Body of pancreas (tissue), 4 donors: ENCODE data around the gene PLAC8. TPM values are rescaled to one million over a fixed set of nuclear protein-coding genes. Genes with fewer than 3 reads are reported as not detected.

ENCODE experiments used
- ATAC-seq: fragments of 150-250 bp; one replicate; pipeline ENCODE4 v1.9.1; 2016
- DNase-seq, 4 donors: peaks; one replicate each; pipeline ENCODE4 v3.0.0-alpha.2; 2019
- H3K27ac ChIP-seq, 4 donors: fragments of 200-600 bp; sonication (generic); 1 replicate in 3 of 4; 2 replicates in 1 of 4; pipeline versions ENCODE4 v1.5.1 to v1.6.1; 2016 to 2019; ENCODE audit warnings: mild to moderate bottlenecking in 1 of 4, mixed read lengths in 1 of 4, moderate library complexity in 1 of 4
- H3K27me3 ChIP-seq, 2 donors: fragments of 200-600 bp; sonication (generic); one replicate each; pipeline ENCODE4 v1.6.0; 2016; ENCODE audit warnings: mild to moderate bottlenecking in 1 of 2
- H3K36me3 ChIP-seq, 2 donors: fragments of 200-600 bp; sonication (generic); replicated peaks in 1 of 2; 2 replicates each; pipeline ENCODE4 v1.5.1; 2016; ENCODE audit warnings: low read depth in 2 of 2; ENCODE audit not compliant: insufficient read depth in 1 of 2
- H3K4me1 ChIP-seq: fragments of 200-600 bp; sonication (generic); one replicate; pipeline ENCODE4 v1.6.0; 2016
- H3K4me3 ChIP-seq, 2 donors: fragments of 200-600 bp; sonication (generic); 1 replicate in 1 of 2; 2 replicates in 1 of 2; pipeline ENCODE4 v1.5.1; 2016 to 2019
- H3K9me3 ChIP-seq, 3 donors: fragments of 200-600 bp; sonication (generic); 1 replicate in 2 of 3; 2 replicates in 1 of 3; pipeline ENCODE4 v1.5.1; 2016
- POLR2A ChIP-seq, 3 donors: fragments of 450-650 bp; IDR thresholded peaks; one replicate each; pipeline ENCODE4 v1.6.1; 2016; ENCODE audit warnings: antibody characterized with exemption in 3 of 3, mild to moderate bottlenecking in 2 of 3
- WGBS, 2 donors: methylation state at CpG; one replicate each; pipeline ENCODE4 v1.1.5; 2017; 5-methylcytosine and 5-hydroxymethylcytosine counted together
- intact Hi-C: fragments of 100-400 bp; cut with DNase I; formaldehyde crosslinking; loops from one replicate; pipeline ENCODE4 v1.15.1; 2023
- total RNA-seq, 2 donors: library from RNA; depleted of rRNA; stranded (reverse); fragments of >200 nt; gene quantifications; one replicate each; pipeline ENCODE4 v1.1.0, GENCODE V29; 2016
- TF ChIP-seq, protein P1 (sequence below), 7 experiments: fragments of 450-650 bp in 4 of 7; fragments of 200-600 bp in 3 of 7; sonication (generic) in 3 of 7; IDR thresholded peaks; one replicate each; pipeline ENCODE4 v1.5.1; 2016 to 2019; ENCODE audit warnings: antibody characterized with exemption in 7 of 7

PLAC8 gene, protein sequence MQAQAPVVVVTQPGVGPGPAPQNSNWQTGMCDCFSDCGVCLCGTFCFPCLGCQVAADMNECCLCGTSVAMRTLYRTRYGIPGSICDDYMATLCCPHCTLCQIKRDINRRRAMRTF
- total RNA-seq, result 1 to 10 TPM in 1 of 2 donors, not detected in 1; 2.6 TPM

DNA sequence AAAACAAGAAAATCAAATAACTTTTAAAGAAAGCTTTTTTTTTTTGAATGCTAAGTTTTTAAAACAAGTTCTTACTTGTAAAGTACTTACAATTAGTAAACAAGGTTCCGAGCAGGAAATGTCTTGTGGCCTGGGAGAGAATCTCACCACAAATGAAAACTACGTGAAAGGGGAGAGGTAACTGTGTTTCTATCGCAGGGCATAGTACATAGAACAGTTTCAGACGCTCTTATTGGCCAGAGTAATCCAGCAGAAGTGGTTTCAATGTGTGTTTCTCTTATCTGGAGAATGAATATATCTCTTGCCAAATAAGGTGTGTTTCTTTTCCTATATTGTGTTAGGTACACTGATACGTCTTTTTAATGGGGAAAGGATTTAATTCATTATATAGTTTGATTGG, at the start of gene PLAC8:
TSS of gene PLAC8 (minus strand) at position 154 of the 400 bp plus-strand sequence. CDS start 6,808 bp downstream, outside the sequence.
- H3K27ac ChIP-seq, result no peak within 1 kb of the TSS
- H3K27me3 ChIP-seq, result no peaks in the 10 kb centered on the region
- intact Hi-C loops, result no loop called here
- no peak for DNase-seq
- no peak for ATAC-seq
- 52 to 62% methylated on average over 5 of the region's 5 CpGs for WGBS, 2 donors
- H3K36me3 ChIP-seq, result no peaks in the 10 kb centered on the region
- TF ChIP-seq, protein P1, sequence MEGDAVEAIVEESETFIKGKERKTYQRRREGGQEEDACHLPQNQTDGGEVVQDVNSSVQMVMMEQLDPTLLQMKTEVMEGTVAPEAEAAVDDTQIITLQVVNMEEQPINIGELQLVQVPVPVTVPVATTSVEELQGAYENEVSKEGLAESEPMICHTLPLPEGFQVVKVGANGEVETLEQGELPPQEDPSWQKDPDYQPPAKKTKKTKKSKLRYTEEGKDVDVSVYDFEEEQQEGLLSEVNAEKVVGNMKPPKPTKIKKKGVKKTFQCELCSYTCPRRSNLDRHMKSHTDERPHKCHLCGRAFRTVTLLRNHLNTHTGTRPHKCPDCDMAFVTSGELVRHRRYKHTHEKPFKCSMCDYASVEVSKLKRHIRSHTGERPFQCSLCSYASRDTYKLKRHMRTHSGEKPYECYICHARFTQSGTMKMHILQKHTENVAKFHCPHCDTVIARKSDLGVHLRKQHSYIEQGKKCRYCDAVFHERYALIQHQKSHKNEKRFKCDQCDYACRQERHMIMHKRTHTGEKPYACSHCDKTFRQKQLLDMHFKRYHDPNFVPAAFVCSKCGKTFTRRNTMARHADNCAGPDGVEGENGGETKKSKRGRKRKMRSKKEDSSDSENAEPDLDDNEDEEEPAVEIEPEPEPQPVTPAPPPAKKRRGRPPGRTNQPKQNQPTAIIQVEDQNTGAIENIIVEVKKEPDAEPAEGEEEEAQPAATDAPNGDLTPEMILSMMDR (IDR thresholded peaks at IDR 0.05), result no peak
- no peak for TF ChIP-seq POLR2A (IDR thresholded peaks at IDR 0.05)
- no peak within 1 kb of the TSS for H3K4me3 ChIP-seq
- H3K4me1 ChIP-seq, result peaks cover 9% of the 10 kb centered on the region
- H3K9me3 ChIP-seq, result no peaks in the 10 kb centered on the region

DNA sequence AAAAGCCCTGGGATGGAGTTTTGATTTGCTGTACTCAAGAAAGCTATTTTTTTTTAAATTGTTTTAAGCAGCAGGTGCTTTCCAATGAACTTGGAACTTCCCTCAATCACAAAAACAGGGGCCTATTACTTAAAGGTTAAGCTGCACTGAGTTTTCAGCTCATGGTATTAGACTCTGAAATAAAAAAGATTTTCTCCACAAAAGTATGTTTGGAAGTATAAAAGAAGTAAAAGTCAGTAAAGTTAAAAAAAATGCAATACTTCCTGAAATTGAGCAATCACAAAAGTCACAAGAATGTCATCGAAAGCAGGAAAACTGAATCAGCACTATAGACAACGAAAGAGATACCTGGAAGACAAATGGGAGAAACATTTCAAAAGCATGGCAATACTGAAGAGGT, 38.9 kb upstream of the PLAC8 start:
- 43 to 51% methylated on average over 2 of the region's 2 CpGs for WGBS, 2 donors
- Histone ChIP-seq H3K27me3 (no peaks in the 10 kb centered on the region), H3K4me1 (no peaks in the 10 kb centered on the region), H3K27ac (no peak overlapping the region), H3K36me3 (no peaks in the 10 kb centered on the region), H3K9me3 (no peaks in the 10 kb centered on the region), H3K4me3 (no peak overlapping the region)
- TF ChIP-seq, protein P1 (IDR thresholded peaks at IDR 0.05), result no peak
- TF ChIP-seq POLR2A (IDR thresholded peaks at IDR 0.05), result no peak
- DNase-seq, result no peak
- intact Hi-C loops, result no loop called here
- ATAC-seq, result no peak

DNA sequence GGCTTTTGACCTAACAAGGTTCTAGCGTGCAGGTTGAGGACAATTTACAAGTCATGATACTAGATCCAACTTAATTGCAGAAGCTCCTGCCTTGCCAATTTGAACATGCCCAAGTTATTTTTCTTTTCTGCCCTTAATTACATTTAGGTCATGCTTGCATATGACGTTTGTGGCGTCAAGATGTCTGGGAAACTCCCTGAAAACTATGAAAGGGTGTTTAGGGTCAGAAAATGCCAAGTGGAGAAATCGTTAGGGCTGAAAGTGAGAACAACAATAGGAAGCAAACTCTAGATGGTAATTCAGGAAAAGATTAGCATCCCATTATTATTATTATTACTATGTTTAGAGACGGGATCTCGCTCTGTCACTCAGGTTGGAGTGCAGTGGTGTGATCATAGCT, 38.2 kb upstream of the PLAC8 start:
- no peaks in the 10 kb centered on the region for H3K4me1 ChIP-seq
- H3K9me3 ChIP-seq, result no peaks in the 10 kb centered on the region
- intact Hi-C loops, result no loop called here
- DNase-seq, result no peak
- no peak overlapping the region for H3K4me3 ChIP-seq
- H3K27me3 ChIP-seq, result no peaks in the 10 kb centered on the region
- no peak overlapping the region for H3K27ac ChIP-seq
- no peak for ATAC-seq
- TF ChIP-seq, protein P1 (IDR thresholded peaks at IDR 0.05), result no peak
- TF ChIP-seq POLR2A (IDR thresholded peaks at IDR 0.05), result no peak
- no peaks in the 10 kb centered on the region for H3K36me3 ChIP-seq
- WGBS, 2 donors, result 60 to 63% methylated on average over 6 of the region's 6 CpGs

DNA sequence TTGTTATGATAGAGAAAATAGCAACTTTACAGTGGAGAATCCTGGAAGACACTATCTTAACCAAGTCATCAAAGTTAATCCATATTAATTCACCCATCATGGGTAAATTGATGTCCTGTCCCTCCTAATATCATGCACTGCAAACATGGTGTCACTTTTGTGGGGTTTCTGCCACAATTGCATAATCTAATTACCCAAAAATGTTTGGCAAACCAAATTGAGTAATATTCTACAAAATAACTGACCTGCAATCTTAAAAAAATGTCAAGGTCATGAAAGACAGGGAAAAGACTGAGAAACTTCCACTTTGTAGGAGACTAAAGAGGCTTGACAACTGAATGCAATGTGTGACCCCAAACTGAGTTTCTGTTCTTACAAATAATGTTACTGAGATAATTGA, 37.1 kb upstream of the PLAC8 start:
- Histone ChIP-seq H3K4me3 (no peak overlapping the region), H3K27ac (no peak overlapping the region), H3K9me3 (no peaks in the 10 kb centered on the region), H3K36me3 (no peaks in the 10 kb centered on the region), H3K27me3 (no peaks in the 10 kb centered on the region), H3K4me1 (no peaks in the 10 kb centered on the region)
- ATAC-seq (no peak), DNase-seq (no peak)
- intact Hi-C loops, result no loop called here
- TF ChIP-seq POLR2A (IDR thresholded peaks at IDR 0.05), result no peak
- TF ChIP-seq, protein P1 (IDR thresholded peaks at IDR 0.05), result no peak

DNA sequence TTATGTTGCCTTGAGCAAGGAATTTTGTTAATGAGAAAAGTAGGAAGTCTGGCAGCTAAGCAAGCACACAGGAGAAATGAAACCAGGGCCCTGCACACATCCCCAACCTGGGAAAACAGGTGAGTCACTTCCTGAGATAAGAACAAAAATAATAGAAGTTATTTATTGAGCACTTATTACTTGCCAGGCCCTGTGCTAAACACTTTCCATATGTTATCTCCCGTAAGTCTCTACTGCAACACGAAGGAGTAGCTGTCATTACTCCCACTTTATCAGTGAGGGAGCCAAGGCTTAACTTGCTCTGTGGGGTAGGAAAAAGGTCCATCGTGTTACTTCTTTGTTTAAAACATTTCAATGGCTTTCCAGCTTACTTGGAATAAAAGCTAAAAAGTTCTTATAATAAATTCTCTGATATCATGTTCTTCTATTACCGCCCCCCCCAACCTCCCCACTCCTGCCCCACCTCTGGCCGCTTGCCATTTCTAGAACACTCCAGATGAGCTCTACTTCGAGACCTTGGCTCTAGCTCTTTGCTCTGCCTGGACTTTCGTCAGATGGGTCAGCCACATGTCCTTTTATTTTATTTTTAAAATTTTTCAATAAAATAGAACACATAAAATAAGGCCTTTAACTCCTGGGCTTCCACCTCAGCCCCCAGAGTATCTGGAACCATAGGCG, 36.3 kb upstream of the PLAC8 start:
- Histone ChIP-seq H3K36me3 (no peaks in the 10 kb centered on the region), H3K27ac (no peak overlapping the region), H3K4me1 (no peaks in the 10 kb centered on the region), H3K4me3 (no peak overlapping the region), H3K9me3 (no peaks in the 10 kb centered on the region), H3K27me3 (no peaks in the 10 kb centered on the region)
- ATAC-seq (no peak), DNase-seq (no peak)
- 63 to 66% methylated on average over 8 of the region's 8 CpGs for WGBS, 2 donors
- intact Hi-C loops, result no loop called here
- TF ChIP-seq POLR2A (IDR thresholded peaks at IDR 0.05), result no peak
- TF ChIP-seq, protein P1 (IDR thresholded peaks at IDR 0.05), result no peak
